GM10248 (cell line): ENCODE results near the gene THRA.

Source experiments
- CTCF ChIA-PET: fragments of 300-600 bp; sonication (Branson Sonifier 250); formaldehyde crosslinking; extraction: SDS; loops from one replicate; lab custom pipeline; 2021; ENCODE audit warnings: antibody characterized with exemption; lab: Yijun Ruan, JAX
- POLR2A ChIA-PET: fragments of 350-650 bp; sonication (Branson Sonifier 250); formaldehyde crosslinking; extraction: SDS; loops from one replicate; lab custom pipeline; 2020; ENCODE audit warnings: antibody characterized with exemption; lab: Yijun Ruan, JAX
- DNase-seq: peaks from one replicate; pipeline ENCODE4 v3.0.0; 2012; ENCODE audit errors: extremely low spot score
- CTCF ChIP-seq: IDR thresholded peaks from 2 replicates; pipeline ENCODE4 v1.5.1; 2012; ENCODE audit warnings: mild to moderate bottlenecking, low read depth; ENCODE audit errors: extremely low read depth, missing control alignments, control extremely low read depth

THRA gene

GRCh38 chr17:40111221-40112128 lies 48.7 kb downstream of the THRA start:
- TF ChIP-seq CTCF: peak; percentile 88
- peak; percentile 79 for DNase-seq
- CTCF ChIA-PET: interaction anchor here (0.7 to 7.1 kb wide), 37 partner anchors 9 to 190 kb away, joined by 3 to 180 read pairs (median 6); partner anchors contain the start of genes CSF3, MED24, MSL1 and NR1D1
- POLR2A ChIA-PET: no interaction called here

- TF ChIP-seq CTCF: no peak
- CTCF ChIA-PET: interaction anchor here (0.7 to 7.1 kb wide), 52 partner anchors 8 to 189 kb away, joined by 3 to 180 read pairs (median 6); partner anchors contain the start of genes CSF3, MED24, MSL1 and NR1D1
- DNase-seq: no peak
- POLR2A ChIA-PET: interaction anchor here (1.0 to 1.1 kb wide), 3 partner anchors 9 to 56 kb away, joined by 3 to 4 read pairs (median 3); partner anchors contain the start of gene CASC3
Observed at GRCh38 chr17:40112191-40112711, 49.5 kb downstream of the THRA start.

- ChIA-PET CTCF (interaction anchor here (0.7 to 7.1 kb wide), 54 partner anchors 8 to 208 kb away, joined by 3 to 180 read pairs (median 5); partner anchors contain the start of genes CASC3, CSF3, MED24 and MSL1), POLR2A (interaction anchor here (0.6 to 1.4 kb wide), 8 partner anchors 9 to 82 kb away, joined by 3 to 8 read pairs (median 4); partner anchors contain the start of genes CASC3, MSL1 and RAPGEFL1)
- DNase-seq: no peak
- no peak for TF ChIP-seq CTCF
Observed at GRCh38 chr17:40112718-40113109, 49.9 kb downstream of the THRA start.

- peak; percentile 77 for TF ChIP-seq CTCF
- ChIA-PET CTCF (interaction anchor here (0.7 to 7.1 kb wide), 52 partner anchors 12 to 207 kb away, joined by 3 to 180 read pairs (median 5); partner anchors contain the start of genes CASC3, CSF3, MED24 and MSL1), POLR2A (interaction anchor here (0.6 to 1.4 kb wide), 8 partner anchors 9 to 81 kb away, joined by 3 to 8 read pairs (median 4); partner anchors contain the start of genes CASC3, MSL1 and RAPGEFL1)
- peak; percentile 93 for DNase-seq
Observed at GRCh38 chr17:40113110-40113906, 50.5 kb downstream of the THRA start.

GRCh38 chr17:40113907-40114245 lies 51.1 kb downstream of the THRA start:
- TF ChIP-seq CTCF: no peak
- POLR2A ChIA-PET: interaction anchor here (1.4 kb wide), 1 partner anchor 8 kb away, joined by 8 read pairs; the partner anchor contains the start of gene MSL1
- CTCF ChIA-PET: interaction anchor here (0.9 to 7.1 kb wide), 31 partner anchors 12 to 193 kb away, joined by 3 to 180 read pairs (median 9); partner anchors contain the start of genes CASC3, CSF3, MSL1 and NR1D1
- no peak for DNase-seq
